Posterior cingulate gyrus (tissue), 11 donors: ENCODE data around the gene CTNNA2.

ENCODE experiments used
- DNase-seq, 10 donors: peaks; one replicate each; pipeline versions ENCODE4 v3.0.0 to v3.0.0-alpha.2; 2020 to 2021; ENCODE audit warnings: mixed read lengths in 3 of 10
- intact Hi-C: fragments of 100-400 bp; cut with DNase I; formaldehyde crosslinking; loops from one replicate; pipeline ENCODE4 v1.15.1; 2023

The CTNNA2 gene

GRCh38 chr2:80330527-80331450, 817.9 kb downstream of the CTNNA2 start:
- peak in 1 of 10 donors; percentile 55 for DNase-seq
- intact Hi-C loops, result no loop called here

DNA sequence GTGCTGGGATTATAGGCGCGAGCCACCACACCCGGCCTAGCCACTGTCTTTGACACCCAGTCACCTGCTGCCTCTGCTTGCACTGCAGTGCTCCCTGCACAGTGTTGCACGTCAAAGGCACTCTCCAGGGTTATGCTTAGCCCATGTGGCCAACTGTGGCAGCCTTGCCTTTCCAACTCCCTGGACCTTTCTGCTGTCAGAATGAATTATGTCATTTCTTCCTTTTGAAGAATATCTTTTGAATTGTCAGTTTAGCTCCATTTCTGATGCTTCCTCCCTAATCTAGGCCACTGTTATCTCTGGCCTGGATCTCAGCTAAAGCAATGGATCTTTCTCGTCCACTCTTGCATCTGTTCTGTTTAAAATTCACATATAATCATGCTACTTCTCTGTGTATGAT, 821.0 kb downstream of the CTNNA2 start:
- peak in 2 of 10 donors; percentile 38 to 68 for DNase-seq
- intact Hi-C loops, result no loop called here

DNA sequence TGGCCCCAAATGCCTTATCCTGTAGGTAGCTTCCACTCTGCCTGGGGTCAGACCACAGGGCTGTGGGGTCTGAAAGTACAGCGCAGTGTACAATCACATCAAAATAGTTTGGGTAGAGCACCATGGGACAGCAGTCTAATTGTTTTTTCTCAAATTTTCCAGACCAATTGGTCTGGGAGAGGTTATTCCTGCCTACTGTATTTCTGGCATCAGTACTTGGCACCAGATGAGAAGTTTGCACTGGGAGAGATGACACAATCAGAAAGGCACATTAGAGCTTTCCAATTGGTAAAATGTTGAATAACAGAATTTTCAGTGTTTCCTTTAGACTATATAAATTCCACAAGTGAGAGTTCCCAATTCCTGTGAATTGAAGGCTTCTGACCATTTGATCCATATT, 822.6 kb downstream of the CTNNA2 start:
- DNase-seq, result no peak
- intact Hi-C loops, result no loop called here

GRCh38 chr2:80338794-80339193, 825.9 kb downstream of the CTNNA2 start:
- DNase-seq, result no peak
- intact Hi-C loops, result no loop called here

- intact Hi-C loops, result no loop called here
- no peak for DNase-seq
Measured at GRCh38 chr2:80340022-80340421, 827.2 kb downstream of the CTNNA2 start.

DNA sequence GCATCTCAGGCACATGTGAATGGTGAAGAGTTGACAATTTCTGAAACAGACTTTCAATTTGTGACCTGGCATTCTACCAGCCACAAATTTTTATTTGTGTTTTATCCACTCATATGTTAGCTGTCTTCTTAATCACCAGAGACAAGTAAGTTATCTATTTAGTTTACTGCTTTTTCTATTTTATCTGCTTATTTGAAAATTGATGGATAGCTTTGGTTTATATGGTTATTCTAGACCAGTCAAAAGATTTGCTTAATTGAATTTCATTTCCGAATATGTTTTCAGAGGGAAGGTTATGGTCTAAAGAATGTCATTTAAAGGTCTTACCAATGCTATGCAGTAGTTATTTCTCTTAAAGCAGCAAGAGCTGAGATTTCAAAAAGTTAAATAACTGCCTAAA, 835.2 kb downstream of the CTNNA2 start:
- no peak for DNase-seq

GRCh38 chr2:80348953-80349352, 836.1 kb downstream of the CTNNA2 start:
- intact Hi-C loops, result no loop called here
- no peak for DNase-seq

More for the DNA sequence above, 835.2 kb downstream of the CTNNA2 start:
- intact Hi-C loops, result no loop called here

DNA sequence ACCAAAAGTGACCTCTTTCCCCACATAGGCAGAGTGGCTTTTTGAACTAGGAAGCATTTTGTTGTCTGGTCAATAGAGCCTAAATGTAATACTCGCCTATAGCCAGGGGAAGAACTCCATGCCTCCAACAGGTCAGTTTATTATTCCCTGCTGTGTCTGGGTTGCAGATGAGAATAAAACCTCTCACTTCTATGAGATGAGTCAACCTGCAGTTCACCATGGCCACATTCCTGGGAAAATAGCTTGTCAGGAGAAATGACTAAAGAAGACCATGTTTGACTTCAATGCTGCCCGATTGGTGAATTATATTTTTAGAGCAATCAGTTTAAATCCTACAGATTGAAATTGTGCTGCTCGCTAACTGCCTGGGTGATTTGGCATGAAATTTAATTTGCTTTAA, 838.4 kb downstream of the CTNNA2 start:
- intact Hi-C loops, result no loop called here

GRCh38 chr2:80354858-80355257, 842.0 kb downstream of the CTNNA2 start:
- intact Hi-C loops, result no loop called here
- no peak for DNase-seq

More for the DNA sequence above, 838.4 kb downstream of the CTNNA2 start:
- DNase-seq, result no peak

- no peak for DNase-seq
Measured at GRCh38 chr2:80361904-80362303, 849.1 kb downstream of the CTNNA2 start.

GRCh38 chr2:80363330-80363729, 850.5 kb downstream of the CTNNA2 start:
- no peak for DNase-seq
- intact Hi-C loops, result no loop called here

More at GRCh38 chr2:80361904-80362303, 849.1 kb downstream of the CTNNA2 start:
- intact Hi-C loops, result no loop called here

GRCh38 chr2:80363791-80364349, 851.0 kb downstream of the CTNNA2 start:
- no peak for DNase-seq
- intact Hi-C loops, result no loop called here

GRCh38 chr2:80364524-80365212, 851.8 kb downstream of the CTNNA2 start:
- intact Hi-C loops, result no loop called here
- no peak for DNase-seq

DNA sequence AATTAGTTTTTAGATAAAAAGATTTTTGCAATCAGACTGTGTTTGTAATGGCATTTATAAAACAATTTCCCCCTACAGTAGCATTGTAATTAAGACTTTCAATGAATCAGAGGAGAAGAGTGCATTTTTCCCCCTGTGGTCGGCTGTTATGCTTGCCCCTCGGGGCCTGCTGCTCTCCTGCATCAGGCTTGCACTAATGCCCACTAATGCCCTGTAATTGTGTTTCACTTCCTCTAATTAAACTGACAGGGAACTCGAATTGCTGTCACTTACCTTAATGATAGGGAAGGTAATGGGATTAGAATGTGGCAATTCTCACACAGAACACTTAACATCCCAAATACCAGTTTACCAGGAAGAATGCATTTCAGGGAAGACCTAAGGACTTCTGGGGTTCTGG, 852.9 kb downstream of the CTNNA2 start:
- intact Hi-C loops, result no loop called here

DNA sequence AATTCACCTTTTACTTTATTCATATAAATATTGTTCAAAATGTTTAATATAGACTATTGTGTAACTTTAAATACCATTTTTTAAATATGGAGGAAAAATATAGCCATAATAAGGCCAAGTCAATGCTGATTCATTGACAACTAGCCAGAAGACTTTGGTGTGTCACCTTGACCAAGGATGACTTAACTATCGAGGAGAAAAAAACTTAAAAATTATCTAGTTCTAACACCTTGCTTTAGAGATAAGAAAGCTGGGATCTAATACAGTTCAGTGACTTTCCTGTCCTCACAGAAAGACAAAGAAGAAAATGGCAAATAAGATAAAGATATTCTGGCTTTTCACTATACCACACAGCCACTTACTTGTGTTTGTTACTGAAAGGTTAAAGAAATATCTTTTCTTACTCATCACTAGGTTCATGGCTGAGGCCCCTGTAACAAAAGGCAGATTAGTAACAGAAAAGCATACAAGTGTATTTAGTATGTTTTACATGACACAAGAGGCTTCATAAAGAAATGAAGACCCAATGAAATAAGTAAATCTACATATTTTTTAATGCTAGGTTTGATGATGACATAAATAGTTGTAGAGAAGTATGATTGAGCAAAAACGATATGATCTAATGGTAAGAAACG, 857.6 kb downstream of the CTNNA2 start:
- intact Hi-C loops, result no loop called here
- no peak for DNase-seq

More for the DNA sequence above, 852.9 kb downstream of the CTNNA2 start:
- DNase-seq, result no peak

- intact Hi-C loops, result no loop called here
- no peak for DNase-seq
Measured at GRCh38 chr2:80374105-80374504, 861.3 kb downstream of the CTNNA2 start.

- DNase-seq, result no peak
- intact Hi-C loops, result no loop called here
Measured at GRCh38 chr2:80377071-80377470, 864.2 kb downstream of the CTNNA2 start.

DNA sequence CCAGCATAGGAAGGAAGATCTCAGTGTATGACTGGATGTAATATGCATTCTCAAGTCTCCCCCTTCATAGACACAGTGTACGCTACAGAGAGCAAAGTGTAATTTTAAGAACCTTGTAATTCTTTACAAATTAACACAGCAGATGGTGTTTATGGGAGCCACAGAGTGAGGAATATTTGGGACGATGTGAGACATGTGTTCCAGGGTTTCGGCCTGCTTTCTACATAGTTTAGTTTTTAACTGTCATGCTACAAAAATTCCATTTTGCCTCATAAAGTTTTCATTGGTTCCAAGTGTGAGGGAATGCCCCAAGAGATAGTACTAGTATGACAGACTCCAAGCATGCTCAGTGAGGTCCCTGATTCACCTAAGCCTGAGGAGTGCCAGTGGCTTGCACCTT, 867.9 kb downstream of the CTNNA2 start:
- intact Hi-C loops, result no loop called here
- DNase-seq, result no peak

GRCh38 chr2:80381666-80382065, 868.8 kb downstream of the CTNNA2 start:
- intact Hi-C loops, result no loop called here
- no peak for DNase-seq

DNA sequence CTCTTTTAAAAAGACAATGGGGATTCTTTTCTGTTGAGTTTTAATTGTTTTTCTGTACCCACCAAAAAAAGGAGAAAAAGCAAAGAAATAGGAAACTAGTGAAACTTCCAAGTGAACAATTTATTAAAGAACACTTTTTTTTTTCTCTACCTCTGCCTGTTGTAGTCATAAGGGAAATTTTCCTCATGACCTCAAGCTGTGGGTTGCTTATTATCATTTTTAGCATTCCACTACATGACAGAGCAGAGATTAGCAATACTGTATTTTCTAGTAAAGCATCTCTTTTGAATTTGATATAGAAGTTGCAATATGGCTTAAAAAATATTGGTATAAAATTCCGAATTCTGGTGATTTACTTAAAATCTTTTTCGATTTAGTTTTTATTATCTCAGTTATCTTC, 879.6 kb downstream of the CTNNA2 start:
- intact Hi-C loops, result no loop called here

DNA sequence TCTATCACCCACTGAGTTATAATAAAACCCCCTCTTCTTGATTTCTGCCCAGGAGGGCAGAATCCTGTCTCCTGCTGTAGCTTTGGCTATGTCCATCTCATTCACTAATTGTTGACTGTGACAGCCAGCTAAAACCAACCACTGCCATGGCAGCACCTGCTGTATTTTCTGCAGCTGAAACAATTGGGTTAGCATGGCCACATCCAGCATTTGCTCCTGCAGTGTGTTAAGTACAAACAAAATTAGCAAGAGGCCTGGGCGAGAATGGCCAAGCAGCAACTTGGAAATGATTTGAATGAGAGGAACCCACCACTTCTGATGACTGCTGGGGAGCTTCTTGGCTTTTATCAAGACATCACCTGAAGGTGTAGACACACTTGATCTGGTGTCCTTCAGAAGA, 881.1 kb downstream of the CTNNA2 start:
- no peak for DNase-seq
- intact Hi-C loops, result no loop called here

More for the DNA sequence above, 879.6 kb downstream of the CTNNA2 start:
- DNase-seq, result no peak
